Hematopoietic multipotent progenitor cell treated with erythropoietin and hydrocortisone succinate and interleukin-3 and kit ligand, for 6 days (in vitro differentiated cells): Measurements from ENCODE around the gene FAM47E.
"Not testable (repeated sequence)": the region's sequence is repeated elsewhere in the genome, so short reads cannot be mapped to it uniquely, and the experiment has no call there.

ENCODE experiments used
- DNase-seq: peaks from one replicate; pipeline ENCODE4 v3.0.0-alpha.2; 2015

FAM47E gene

GRCh38 chr4:76270244-76271175, 19.0 kb downstream of the FAM47E start:
- DNase-seq: no peak

DNA sequence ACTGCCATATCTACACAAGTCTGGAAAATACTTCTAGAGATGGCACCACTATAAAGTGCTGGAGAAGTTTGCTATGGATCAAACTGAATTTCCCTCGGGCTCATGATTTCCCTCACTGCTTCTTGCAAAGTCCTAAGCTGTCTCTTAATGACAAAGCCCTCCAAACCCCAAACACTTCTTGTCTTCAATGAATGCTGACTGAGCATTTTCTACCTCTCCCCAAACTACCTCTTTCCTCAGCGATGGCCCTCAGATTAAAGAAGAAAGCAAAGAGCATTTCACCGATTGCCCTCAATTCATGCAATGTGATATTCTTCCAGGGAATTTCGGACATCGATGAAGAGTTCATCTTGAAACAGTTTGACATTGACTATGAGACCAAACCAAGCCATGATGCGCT, 19.7 kb downstream of the FAM47E start:
- DNase-seq: no peak

DNA sequence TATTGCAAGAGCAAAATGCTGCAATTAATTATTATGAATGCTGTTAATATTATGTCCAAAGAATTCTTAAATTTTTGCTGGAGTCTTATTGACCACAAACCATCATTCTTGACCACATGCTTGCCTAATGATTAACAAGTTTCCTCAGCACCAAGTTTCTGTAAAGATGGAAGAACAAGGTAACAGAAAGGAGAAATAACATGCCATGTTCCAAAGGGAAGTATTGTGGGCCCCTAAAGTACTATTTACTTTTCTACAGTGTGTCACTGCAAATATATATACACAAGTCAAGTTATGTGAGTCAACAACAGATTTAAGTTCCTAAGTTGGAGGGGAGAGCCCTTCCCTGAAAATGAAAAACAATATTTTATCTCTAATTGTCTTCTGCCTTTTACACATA, 20.6 kb downstream of the FAM47E start:
- DNase-seq: no peak

GRCh38 chr4:76272582-76272981, 21.1 kb downstream of the FAM47E start:
- DNase-seq: no peak

DNA sequence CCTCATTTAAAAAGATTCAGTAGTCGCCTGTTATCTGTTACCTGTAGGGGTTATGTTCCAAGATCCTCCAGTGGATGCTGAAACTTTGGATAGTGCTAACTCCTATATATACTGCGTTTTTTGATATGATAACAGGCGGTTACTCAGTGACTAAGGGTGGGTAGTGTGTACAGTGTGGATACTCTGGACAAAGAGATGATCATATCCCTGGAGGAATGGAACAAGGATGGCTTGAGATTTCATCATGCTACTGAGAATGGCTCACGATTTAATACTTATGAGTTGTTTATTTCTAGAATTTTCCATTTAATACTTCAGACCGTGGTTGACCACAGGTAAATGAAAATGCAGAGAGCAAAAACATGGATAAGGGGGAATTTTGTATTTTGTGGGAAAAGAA, 21.5 kb downstream of the FAM47E start:
- DNase-seq: no peak

GRCh38 chr4:76275486-76276124, 24.1 kb downstream of the FAM47E start:
- no peak for DNase-seq

DNA sequence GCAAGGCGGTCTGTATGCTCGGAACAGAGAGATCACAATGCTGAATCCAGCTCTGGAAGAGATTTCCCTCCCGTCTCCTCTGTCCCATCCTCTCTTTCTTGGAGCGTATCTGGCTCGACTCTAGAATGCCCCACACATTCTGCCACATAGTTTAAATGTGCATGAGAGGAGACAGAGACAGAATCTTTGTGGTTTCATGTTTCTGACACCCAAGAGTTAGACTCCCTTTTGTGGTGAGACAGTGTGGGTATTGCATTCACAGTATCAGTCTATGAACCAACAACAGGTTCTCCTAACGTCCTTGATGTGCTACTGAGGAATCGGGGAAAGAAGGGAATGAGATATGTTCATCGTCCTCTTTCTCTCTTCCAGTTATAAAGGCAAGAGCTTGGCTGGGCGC, 25.3 kb downstream of the FAM47E start:
- no peak for DNase-seq

- no peak for DNase-seq
Observed at GRCh38 chr4:76277667-76278066, 26.1 kb downstream of the FAM47E start.

DNA sequence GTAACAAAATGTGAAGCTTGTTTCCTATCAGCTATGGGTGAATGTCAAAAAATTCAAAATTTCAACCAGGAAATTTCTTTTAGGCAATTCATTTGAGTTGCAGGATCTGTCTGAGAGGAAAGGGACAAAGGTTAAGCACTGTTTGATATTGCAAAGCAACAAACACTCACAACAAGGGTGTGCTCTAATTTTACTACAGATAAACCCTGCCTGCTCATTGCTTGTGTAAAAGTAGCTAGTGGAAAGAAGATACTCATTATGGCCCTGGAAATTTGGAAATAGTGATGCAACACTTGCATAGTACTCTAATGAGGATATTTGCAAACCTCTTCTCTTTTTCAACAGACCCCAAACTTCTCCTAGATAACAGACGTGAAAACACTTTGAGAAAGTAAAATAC, 27.1 kb downstream of the FAM47E start:
- DNase-seq: peak; percentile 42

GRCh38 chr4:76279462-76279861, 27.9 kb downstream of the FAM47E start:
- DNase-seq: peak; percentile 41

- no peak for DNase-seq
Observed at GRCh38 chr4:76280488-76281441, 29.2 kb downstream of the FAM47E start.

DNA sequence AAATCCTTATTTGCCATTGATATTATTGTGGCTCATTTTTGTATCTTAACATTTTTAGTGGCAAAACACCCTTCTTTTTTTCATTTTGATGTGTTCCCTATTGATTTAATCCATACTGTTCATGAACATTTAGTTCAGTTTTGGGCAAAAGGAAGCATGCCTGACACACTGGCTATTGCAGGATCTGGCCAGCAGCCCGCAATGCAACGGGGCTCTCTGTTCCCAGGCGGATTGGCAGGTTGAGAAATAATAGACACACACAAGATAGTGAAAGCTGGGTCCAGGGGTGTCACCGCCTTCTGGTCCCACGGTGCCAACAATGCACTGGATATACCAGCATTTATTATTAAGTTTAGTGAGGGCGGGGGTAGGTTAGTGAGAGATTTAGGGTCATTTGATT, 30.1 kb downstream of the FAM47E start:
- DNase-seq: not testable (repeated sequence)

GRCh38 chr4:76282941-76283689, 31.6 kb downstream of the FAM47E start:
- DNase-seq: no peak

- DNase-seq: no peak
Observed at GRCh38 chr4:76283900-76284299, 32.4 kb downstream of the FAM47E start.

GRCh38 chr4:76287811-76288210, 36.3 kb downstream of the FAM47E start:
- DNase-seq: not testable (repeated sequence)

DNA sequence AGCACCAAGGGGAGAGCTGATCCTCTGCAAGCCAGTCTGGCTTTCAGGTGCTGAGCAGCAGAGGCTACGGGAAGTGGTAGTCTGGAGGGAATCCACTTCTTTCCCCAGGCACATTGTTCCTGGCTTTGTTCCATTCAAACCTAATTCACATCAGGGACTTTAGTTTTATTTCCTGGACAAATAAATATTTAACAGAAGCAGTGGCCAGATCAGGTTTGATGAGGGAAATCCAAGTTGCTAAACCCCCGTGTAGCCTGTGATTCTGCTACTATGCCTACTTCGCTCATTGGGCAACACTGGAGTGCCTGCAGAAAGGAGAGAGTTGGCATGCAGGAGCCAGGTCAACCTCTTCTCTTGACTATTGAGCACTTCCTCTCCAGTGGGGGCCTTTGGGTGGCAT, 41.2 kb downstream of the FAM47E start:
- no peak for DNase-seq

DNA sequence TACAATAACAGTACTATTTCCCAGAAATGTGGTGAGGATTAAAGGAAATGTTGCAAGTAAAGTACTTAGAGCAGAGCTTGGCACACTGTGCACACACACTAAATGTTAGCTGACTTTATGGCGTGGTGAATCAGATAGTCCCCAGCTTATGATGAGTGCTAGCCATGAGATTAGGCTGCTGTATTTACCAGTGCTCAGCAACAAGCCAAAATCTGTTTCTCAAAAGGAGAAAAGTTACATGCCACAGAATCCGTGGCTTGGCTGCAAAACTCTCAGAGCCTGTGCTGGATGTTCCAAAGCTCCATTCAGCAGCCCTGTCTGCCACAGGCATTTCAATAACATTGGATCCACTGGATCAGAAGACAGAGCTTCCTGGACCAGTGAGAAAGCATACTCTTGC, 42.3 kb downstream of the FAM47E start:
- DNase-seq: peak; percentile 50

- no peak for DNase-seq
Observed at GRCh38 chr4:76296286-76296820, 44.8 kb downstream of the FAM47E start.

DNA sequence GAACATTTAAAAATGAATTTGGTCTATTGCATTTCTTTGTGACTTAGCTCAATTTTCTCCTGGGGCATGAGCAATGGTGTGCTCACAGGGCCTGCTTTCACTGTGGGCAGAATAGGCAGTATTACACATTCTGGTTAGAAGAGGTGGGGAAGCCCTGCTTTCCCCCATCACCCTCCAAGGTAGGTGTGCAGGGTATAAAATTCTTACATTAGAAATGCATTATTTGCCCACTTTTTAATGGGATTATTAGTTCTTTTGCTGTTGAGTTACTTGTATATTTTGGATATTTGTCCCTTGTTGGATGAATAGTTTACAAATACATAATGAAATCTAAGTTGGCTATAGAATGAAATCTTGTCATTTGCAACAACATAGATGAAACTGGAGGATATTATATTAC, 46.7 kb downstream of the FAM47E start:
- no peak for DNase-seq

DNA sequence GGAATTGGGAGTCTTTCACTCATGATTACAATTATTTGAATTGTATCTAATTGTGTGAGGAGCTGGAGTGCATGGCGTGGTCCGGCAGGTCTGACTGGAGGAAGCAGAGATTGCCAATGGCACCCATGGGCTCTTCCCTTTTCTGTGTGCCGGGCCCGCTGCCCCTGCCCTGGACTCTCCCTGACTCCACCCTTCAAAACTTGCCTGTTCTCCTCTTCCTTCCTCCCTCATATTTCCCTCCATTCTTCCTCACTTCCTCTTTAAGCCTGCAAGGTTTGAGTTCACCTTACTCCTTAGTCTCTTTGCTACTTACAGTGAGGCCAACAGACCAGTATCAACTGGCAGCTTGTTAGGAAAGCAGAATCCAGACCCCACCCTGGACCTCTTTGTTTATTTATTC, 48.5 kb downstream of the FAM47E start:
- DNase-seq: no peak

- peak; percentile 90 for DNase-seq
Observed at GRCh38 chr4:76301068-76301774, 49.7 kb downstream of the FAM47E start.
